HCT116 (cell line): Measurements from ENCODE around the gene ATP6V1G2.

Experiments used
- CBX3 ChIP-seq: IDR thresholded peaks from 2 replicates; pipeline ENCODE4 v1.6.1; 2012; ENCODE audit warnings: low read depth
- EZH2 ChIP-seq: fragments of 200-600 bp; sonication (generic); IDR thresholded peaks from 2 replicates; pipeline ENCODE4 v1.6.1; 2017; ENCODE audit warnings: antibody characterized with exemption, mixed run types
- EZH2phosphoT487 ChIP-seq: fragments of 200-600 bp; IDR thresholded peaks from 2 replicates; pipeline ENCODE4 v1.6.1; 2018; ENCODE audit warnings: antibody characterized with exemption, borderline replicate concordance
- JUND ChIP-seq: IDR thresholded peaks from 2 replicates; pipeline ENCODE4 v1.6.1; 2012
- POLR2A ChIP-seq: IDR thresholded peaks from 2 replicates; pipeline ENCODE4 v1.7.0; 2011; ENCODE audit warnings: borderline replicate concordance; ENCODE audit not compliant: insufficient read depth, insufficient read length; ENCODE audit errors: extremely low read depth
- POLR2AphosphoS5 ChIP-seq: IDR thresholded peaks from 2 replicates; pipeline ENCODE4 v1.6.1; 2011; ENCODE audit warnings: mild to moderate bottlenecking, low read depth, low read length, moderate library complexity
- RAD21 ChIP-seq: IDR thresholded peaks from 2 replicates; pipeline ENCODE4 v1.6.1; 2012; ENCODE audit warnings: low read depth, mild to moderate bottlenecking
- YY1 ChIP-seq: IDR thresholded peaks from 2 replicates; pipeline ENCODE4 v1.6.1; 2011; ENCODE audit warnings: low read length, low read depth, moderate library complexity, mild to moderate bottlenecking; ENCODE audit not compliant: insufficient replicate concordance; ENCODE audit errors: extremely low read depth
- ZFX ChIP-seq: fragments of 450-650 bp; IDR thresholded peaks from 2 replicates; pipeline ENCODE4 v1.6.1; 2017
- ZNF274 ChIP-seq: fragments of 200-500 bp; sonication (Bioruptor generic); IDR thresholded peaks from 2 replicates; pipeline ENCODE4 v1.6.1; 2014; ENCODE audit warnings: mild to moderate bottlenecking, low read depth, low read length, inconsistent platforms
- TF ChIP-seq, protein P1 (sequence below), 3 experiments: fragments of 200-600 bp in 1 of 3; sonication (generic) in 1 of 3; IDR thresholded peaks in 2 of 3; conservative IDR thresholded peaks in 1 of 3; 2 replicates each; pipeline ENCODE4 v1.5.1; 2012 to 2017; ENCODE audit warnings: low read depth in 2 of 3, low read length in 2 of 3, antibody characterized with exemption in 1 of 3, borderline replicate concordance in 1 of 3, control low read depth in 1 of 3, mild to moderate bottlenecking in 1 of 3, mixed read lengths in 1 of 3, mixed run types in 1 of 3, moderate library complexity in 1 of 3; ENCODE audit not compliant: insufficient read depth in 1 of 3
- TF ChIP-seq, protein P2 (sequence below): IDR thresholded peaks from 2 replicates; pipeline ENCODE4 v1.6.1; 2012; ENCODE audit warnings: low read depth
- TF ChIP-seq, protein P3 (sequence below): IDR thresholded peaks from 2 replicates; pipeline ENCODE4 v1.6.1; 2012
- TF ChIP-seq, protein P4 (sequence below): IDR thresholded peaks from 2 replicates; pipeline ENCODE4 v1.6.1; 2012

DNA sequence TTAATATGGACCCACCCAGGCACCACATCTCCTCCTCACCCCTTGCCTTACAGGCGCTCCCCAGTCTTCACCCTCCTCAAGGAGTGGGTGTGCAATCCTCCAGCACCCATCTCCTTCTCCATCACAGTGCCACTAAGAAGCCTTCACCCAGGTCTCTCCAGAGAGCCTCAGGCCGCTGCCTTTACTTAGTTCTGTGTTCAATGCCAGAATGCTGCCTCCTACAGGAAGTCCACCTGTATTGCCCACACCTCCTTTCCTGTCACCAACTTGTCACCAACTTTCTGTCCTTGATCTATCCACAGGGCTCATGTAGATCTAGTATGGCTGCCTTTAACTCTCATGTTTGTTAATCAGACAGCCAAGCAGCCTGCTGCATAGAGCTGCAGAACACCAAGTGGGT, 39.1 kb upstream of the ATP6V1G2 start:
- TF ChIP-seq YY1 (no peak), POLR2A (no peak), RAD21 (peak; percentile 30; the same call in 1 of the 2 replicates), EZH2phosphoT487 (no peak), JUND (no peak), CBX3 (no peak), ZNF274 (no peak), ZFX (no peak), POLR2AphosphoS5 (no peak), EZH2 (no peak)
- TF ChIP-seq, protein P1, sequence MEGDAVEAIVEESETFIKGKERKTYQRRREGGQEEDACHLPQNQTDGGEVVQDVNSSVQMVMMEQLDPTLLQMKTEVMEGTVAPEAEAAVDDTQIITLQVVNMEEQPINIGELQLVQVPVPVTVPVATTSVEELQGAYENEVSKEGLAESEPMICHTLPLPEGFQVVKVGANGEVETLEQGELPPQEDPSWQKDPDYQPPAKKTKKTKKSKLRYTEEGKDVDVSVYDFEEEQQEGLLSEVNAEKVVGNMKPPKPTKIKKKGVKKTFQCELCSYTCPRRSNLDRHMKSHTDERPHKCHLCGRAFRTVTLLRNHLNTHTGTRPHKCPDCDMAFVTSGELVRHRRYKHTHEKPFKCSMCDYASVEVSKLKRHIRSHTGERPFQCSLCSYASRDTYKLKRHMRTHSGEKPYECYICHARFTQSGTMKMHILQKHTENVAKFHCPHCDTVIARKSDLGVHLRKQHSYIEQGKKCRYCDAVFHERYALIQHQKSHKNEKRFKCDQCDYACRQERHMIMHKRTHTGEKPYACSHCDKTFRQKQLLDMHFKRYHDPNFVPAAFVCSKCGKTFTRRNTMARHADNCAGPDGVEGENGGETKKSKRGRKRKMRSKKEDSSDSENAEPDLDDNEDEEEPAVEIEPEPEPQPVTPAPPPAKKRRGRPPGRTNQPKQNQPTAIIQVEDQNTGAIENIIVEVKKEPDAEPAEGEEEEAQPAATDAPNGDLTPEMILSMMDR (IDR thresholded peaks at IDR 0.05 in 2 of 3, conservative IDR thresholded peaks at IDR 0.05 in 1 of 3; ENCODE audit: borderline replicate concordance in 1 of 3, insufficient read depth in 1 of 3, low read depth in 2 of 3, low read length in 2 of 3): peak in 2 of 3 experiments; percentile 72 to 76; a peak in 4 of 6 replicates
- TF ChIP-seq, protein P2, sequence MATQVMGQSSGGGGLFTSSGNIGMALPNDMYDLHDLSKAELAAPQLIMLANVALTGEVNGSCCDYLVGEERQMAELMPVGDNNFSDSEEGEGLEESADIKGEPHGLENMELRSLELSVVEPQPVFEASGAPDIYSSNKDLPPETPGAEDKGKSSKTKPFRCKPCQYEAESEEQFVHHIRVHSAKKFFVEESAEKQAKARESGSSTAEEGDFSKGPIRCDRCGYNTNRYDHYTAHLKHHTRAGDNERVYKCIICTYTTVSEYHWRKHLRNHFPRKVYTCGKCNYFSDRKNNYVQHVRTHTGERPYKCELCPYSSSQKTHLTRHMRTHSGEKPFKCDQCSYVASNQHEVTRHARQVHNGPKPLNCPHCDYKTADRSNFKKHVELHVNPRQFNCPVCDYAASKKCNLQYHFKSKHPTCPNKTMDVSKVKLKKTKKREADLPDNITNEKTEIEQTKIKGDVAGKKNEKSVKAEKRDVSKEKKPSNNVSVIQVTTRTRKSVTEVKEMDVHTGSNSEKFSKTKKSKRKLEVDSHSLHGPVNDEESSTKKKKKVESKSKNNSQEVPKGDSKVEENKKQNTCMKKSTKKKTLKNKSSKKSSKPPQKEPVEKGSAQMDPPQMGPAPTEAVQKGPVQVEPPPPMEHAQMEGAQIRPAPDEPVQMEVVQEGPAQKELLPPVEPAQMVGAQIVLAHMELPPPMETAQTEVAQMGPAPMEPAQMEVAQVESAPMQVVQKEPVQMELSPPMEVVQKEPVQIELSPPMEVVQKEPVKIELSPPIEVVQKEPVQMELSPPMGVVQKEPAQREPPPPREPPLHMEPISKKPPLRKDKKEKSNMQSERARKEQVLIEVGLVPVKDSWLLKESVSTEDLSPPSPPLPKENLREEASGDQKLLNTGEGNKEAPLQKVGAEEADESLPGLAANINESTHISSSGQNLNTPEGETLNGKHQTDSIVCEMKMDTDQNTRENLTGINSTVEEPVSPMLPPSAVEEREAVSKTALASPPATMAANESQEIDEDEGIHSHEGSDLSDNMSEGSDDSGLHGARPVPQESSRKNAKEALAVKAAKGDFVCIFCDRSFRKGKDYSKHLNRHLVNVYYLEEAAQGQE: no peak
- TF ChIP-seq, protein P3, sequence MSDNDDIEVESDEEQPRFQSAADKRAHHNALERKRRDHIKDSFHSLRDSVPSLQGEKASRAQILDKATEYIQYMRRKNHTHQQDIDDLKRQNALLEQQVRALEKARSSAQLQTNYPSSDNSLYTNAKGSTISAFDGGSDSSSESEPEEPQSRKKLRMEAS: no peak
- TF ChIP-seq, protein P4, sequence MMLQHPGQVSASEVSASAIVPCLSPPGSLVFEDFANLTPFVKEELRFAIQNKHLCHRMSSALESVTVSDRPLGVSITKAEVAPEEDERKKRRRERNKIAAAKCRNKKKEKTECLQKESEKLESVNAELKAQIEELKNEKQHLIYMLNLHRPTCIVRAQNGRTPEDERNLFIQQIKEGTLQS: no peak
